Astrocyte (in vitro differentiated cells and primary cell): ENCODE results near the gene LY86.

Source experiments
- EZH2 ChIP-seq: IDR thresholded peaks from 2 replicates; pipeline ENCODE4 v1.6.1; 2012; ENCODE audit warnings: mild to moderate bottlenecking, low read length, inconsistent platforms; ENCODE audit not compliant: insufficient read depth
- TF ChIP-seq, protein P1 (sequence below): IDR thresholded peaks from 2 replicates; pipeline ENCODE4 v1.5.1; 2011; ENCODE audit warnings: low read depth, mild to moderate bottlenecking, inconsistent platforms, low read length, moderate library complexity; ENCODE audit not compliant: insufficient read depth

DNA sequence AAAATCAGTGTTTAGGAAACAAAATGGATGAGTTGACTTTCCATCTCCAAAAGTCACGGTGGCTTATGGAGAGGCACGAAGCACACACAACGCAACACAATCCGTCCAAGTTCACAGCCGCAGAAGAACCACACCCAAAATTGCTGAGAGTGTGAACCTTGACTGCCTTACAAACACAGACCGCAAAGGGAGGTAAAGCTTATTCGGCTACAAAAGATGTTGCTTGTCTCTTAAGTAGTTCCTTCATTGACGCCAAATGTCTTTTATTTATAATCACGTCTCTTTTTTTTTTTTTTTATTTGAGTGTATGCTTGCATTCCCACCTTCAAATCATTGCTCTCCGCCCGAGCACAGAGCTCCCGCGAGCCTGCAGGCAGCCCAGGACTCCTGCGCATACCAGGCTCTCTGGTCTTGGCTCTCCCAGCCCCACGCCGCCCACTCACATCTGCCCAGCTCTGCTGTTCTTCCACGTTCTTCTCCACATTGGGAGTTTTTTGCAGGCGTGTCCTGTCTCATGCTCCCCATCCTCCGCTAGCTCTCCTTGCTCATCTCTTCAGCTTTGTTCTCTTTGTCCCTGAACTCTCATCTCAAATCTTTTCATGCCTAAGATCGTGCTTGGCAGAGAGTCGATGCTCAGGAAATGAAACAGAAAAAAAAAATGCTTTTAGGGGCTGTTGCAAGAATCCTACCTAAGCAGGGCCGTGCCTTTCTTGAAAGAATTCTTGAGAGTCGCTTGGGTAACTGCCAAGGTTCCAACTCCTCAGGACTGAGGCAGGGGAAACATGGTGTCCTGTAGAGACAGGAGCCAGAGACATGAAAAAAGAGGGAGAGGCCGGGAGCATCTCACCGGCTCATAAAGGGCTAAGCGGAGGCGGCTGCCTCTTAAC lies 25.8 kb downstream of the LY86 start:
- TF ChIP-seq, protein P1, sequence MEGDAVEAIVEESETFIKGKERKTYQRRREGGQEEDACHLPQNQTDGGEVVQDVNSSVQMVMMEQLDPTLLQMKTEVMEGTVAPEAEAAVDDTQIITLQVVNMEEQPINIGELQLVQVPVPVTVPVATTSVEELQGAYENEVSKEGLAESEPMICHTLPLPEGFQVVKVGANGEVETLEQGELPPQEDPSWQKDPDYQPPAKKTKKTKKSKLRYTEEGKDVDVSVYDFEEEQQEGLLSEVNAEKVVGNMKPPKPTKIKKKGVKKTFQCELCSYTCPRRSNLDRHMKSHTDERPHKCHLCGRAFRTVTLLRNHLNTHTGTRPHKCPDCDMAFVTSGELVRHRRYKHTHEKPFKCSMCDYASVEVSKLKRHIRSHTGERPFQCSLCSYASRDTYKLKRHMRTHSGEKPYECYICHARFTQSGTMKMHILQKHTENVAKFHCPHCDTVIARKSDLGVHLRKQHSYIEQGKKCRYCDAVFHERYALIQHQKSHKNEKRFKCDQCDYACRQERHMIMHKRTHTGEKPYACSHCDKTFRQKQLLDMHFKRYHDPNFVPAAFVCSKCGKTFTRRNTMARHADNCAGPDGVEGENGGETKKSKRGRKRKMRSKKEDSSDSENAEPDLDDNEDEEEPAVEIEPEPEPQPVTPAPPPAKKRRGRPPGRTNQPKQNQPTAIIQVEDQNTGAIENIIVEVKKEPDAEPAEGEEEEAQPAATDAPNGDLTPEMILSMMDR, result no peak
- TF ChIP-seq EZH2, result no peak
